ENCODE results near the gene CSRP3. TPM values are rescaled to one million over a fixed set of nuclear protein-coding genes. Genes with fewer than 3 reads are reported as not detected.
"Not testable (repeated sequence)": the region's sequence is repeated elsewhere in the genome, so short reads cannot be mapped to it uniquely, and the experiment has no call there.

The CSRP3 gene
- total RNA-seq, 1 experiment from 2014 or later: not detected

- intact Hi-C loops (cut with micrococcal nuclease; ENCODE audit: unreplicated experiment): no loop called here
- no peaks in the 10 kb centered on the region for H3K36me3 ChIP-seq (ENCODE audit: control insufficient read depth, insufficient read depth, low read length)
Observed at GRCh38 chr11:19156892-19157291, 44.9 kb downstream of the CSRP3 start.

GRCh38 chr11:19145319-19145718, 56.5 kb downstream of the CSRP3 start:
- intact Hi-C loops (cut with micrococcal nuclease; ENCODE audit: unreplicated experiment): no loop called here
- Mint-ChIP-seq H3K36me3 (ENCODE audit: insufficient read depth, unreplicated experiment) (peaks cover 9% of the 10 kb centered on the region), H3K4me3 (ENCODE audit: unreplicated experiment) (no peak overlapping the region), H3K4me1 (ENCODE audit: low read depth, unreplicated experiment) (no peaks in the 10 kb centered on the region), H3K9me3 (ENCODE audit: unreplicated experiment) (no peaks in the 10 kb centered on the region), H3K27ac (ENCODE audit: unreplicated experiment) (no peak overlapping the region), H3K27me3 (ENCODE audit: insufficient read depth, unreplicated experiment) (no peaks in the 10 kb centered on the region)
- BruUV-seq (replicated peaks): no TSS peak
- no peak for TF ChIP-seq CTCF (IDR thresholded peaks at IDR 0.05; ENCODE audit: insufficient read depth in 1 of 2, low read depth in 1 of 2, low read length in 1 of 2, severe bottlenecking in 1 of 2, unreplicated experiment in 1 of 2)
- POLR2A ChIA-PET: no interaction called here
- Histone ChIP-seq H3K27me3 (replicated peaks; ENCODE audit: control insufficient read depth, insufficient read depth, low read length) (no peaks in the 10 kb centered on the region), H3K36me3 (ENCODE audit: control insufficient read depth, insufficient read depth, low read length) (no peaks in the 10 kb centered on the region), H3K4me3 (ENCODE audit: low read depth, low read length) (no peak overlapping the region), H3K9me3 (no peaks in the 10 kb centered on the region), H3K4me1 (no peaks in the 10 kb centered on the region)
- DNase-seq: no peak
- CTCF ChIA-PET: no interaction called here

More at GRCh38 chr11:19156892-19157291, 44.9 kb downstream of the CSRP3 start:
- Histone ChIP-seq H3K4me1 (no peaks in the 10 kb centered on the region), H3K27me3 (replicated peaks; ENCODE audit: control insufficient read depth, insufficient read depth, low read length) (no peaks in the 10 kb centered on the region), H3K9me3 (no peaks in the 10 kb centered on the region), H3K4me3 (ENCODE audit: low read depth, low read length) (no peak overlapping the region)
- DNase-seq: no peak
- no peak overlapping the region for H3K4me3 Mint-ChIP-seq (ENCODE audit: unreplicated experiment)
- peaks cover 23% of the 10 kb centered on the region for H3K36me3 Mint-ChIP-seq (ENCODE audit: insufficient read depth, unreplicated experiment)
- no peak overlapping the region for H3K27ac Mint-ChIP-seq (ENCODE audit: unreplicated experiment)
- peaks cover under 1% of the 10 kb centered on the region for H3K4me1 Mint-ChIP-seq (ENCODE audit: low read depth, unreplicated experiment)
- ChIA-PET POLR2A (no interaction called here), CTCF (no interaction called here)
- no peaks in the 10 kb centered on the region for H3K27me3 Mint-ChIP-seq (ENCODE audit: insufficient read depth, unreplicated experiment)
- BruUV-seq (replicated peaks): no TSS peak
- no peak for TF ChIP-seq CTCF (IDR thresholded peaks at IDR 0.05; ENCODE audit: insufficient read depth in 1 of 2, low read depth in 1 of 2, low read length in 1 of 2, severe bottlenecking in 1 of 2, unreplicated experiment in 1 of 2)
- no peaks in the 10 kb centered on the region for H3K9me3 Mint-ChIP-seq (ENCODE audit: unreplicated experiment)

- POLR2A ChIA-PET: not testable (repeated sequence)
Observed at GRCh38 chr11:19136884-19137283, 64.9 kb downstream of the CSRP3 start.

GRCh38 chr11:19134004-19134403, 67.8 kb downstream of the CSRP3 start:
- Histone ChIP-seq H3K9me3 (peaks cover 4% of the 10 kb centered on the region; the same call in 1 of the 2 replicates), H3K4me3 (ENCODE audit: low read depth, low read length) (no peak overlapping the region), H3K4me1 (no peaks in the 10 kb centered on the region), H3K36me3 (ENCODE audit: control insufficient read depth, insufficient read depth, low read length) (no peaks in the 10 kb centered on the region), H3K27me3 (replicated peaks; ENCODE audit: control insufficient read depth, insufficient read depth, low read length) (no peaks in the 10 kb centered on the region)
- no peaks in the 10 kb centered on the region for H3K4me1 Mint-ChIP-seq (ENCODE audit: low read depth, unreplicated experiment)
- H3K27ac Mint-ChIP-seq (ENCODE audit: unreplicated experiment): no peak overlapping the region
- peaks cover 34% of the 10 kb centered on the region for H3K9me3 Mint-ChIP-seq (ENCODE audit: unreplicated experiment)
- H3K4me3 Mint-ChIP-seq (ENCODE audit: unreplicated experiment): no peak overlapping the region
- H3K36me3 Mint-ChIP-seq (ENCODE audit: insufficient read depth, unreplicated experiment): peaks cover 46% of the 10 kb centered on the region
- no peaks in the 10 kb centered on the region for H3K27me3 Mint-ChIP-seq (ENCODE audit: insufficient read depth, unreplicated experiment)
- no peak for TF ChIP-seq CTCF (IDR thresholded peaks at IDR 0.05; ENCODE audit: insufficient read depth in 1 of 2, low read depth in 1 of 2, low read length in 1 of 2, severe bottlenecking in 1 of 2, unreplicated experiment in 1 of 2)
- CTCF ChIA-PET: no interaction called here
- POLR2A ChIA-PET: no interaction called here
- no TSS peak for BruUV-seq (replicated peaks)
- intact Hi-C loops (cut with micrococcal nuclease; ENCODE audit: unreplicated experiment): no loop called here
- DNase-seq: no peak

More at GRCh38 chr11:19136884-19137283, 64.9 kb downstream of the CSRP3 start:
- H3K27ac Mint-ChIP-seq (ENCODE audit: unreplicated experiment); H3K9me3 ChIP-seq; H3K27me3 Mint-ChIP-seq (ENCODE audit: insufficient read depth, unreplicated experiment); intact Hi-C loops (cut with micrococcal nuclease; ENCODE audit: unreplicated experiment); DNase-seq; H3K4me3 Mint-ChIP-seq (ENCODE audit: unreplicated experiment); H3K36me3 ChIP-seq (ENCODE audit: control insufficient read depth, insufficient read depth, low read length); H3K4me1 ChIP-seq; H3K4me1 Mint-ChIP-seq (ENCODE audit: low read depth, unreplicated experiment); BruUV-seq (replicated peaks); H3K4me3 ChIP-seq (ENCODE audit: low read depth, low read length); CTCF ChIA-PET; H3K27me3 ChIP-seq (replicated peaks; ENCODE audit: control insufficient read depth, insufficient read depth, low read length): not testable (repeated sequence)
- peaks cover 32% of the 10 kb centered on the region for H3K36me3 Mint-ChIP-seq (ENCODE audit: insufficient read depth, unreplicated experiment)
- H3K9me3 Mint-ChIP-seq (ENCODE audit: unreplicated experiment): peaks cover 24% of the 10 kb centered on the region

Data from Caco-2 (cell line).